K562 (cell line): ENCODE data around the gene POLDIP3. TPM values are rescaled to one million over a fixed set of nuclear protein-coding genes. Genes with fewer than 3 reads are reported as not detected.

ENCODE experiments used
- ARNT ChIP-seq, 2 experiments: fragments of 450-650 bp; IDR thresholded peaks; 2 replicates each; pipeline ENCODE4 v1.6.1; 2016; ENCODE audit warnings: mild to moderate bottlenecking in 1 of 2
- ATF7 ChIP-seq: fragments of 450-650 bp; IDR thresholded peaks from 2 replicates; pipeline ENCODE4 v1.7.1; 2014; ENCODE audit warnings: mild to moderate bottlenecking, moderate library complexity
- CC2D1A ChIP-seq: fragments of 450-650 bp; IDR thresholded peaks from 2 replicates; pipeline ENCODE4 v1.6.1; 2017; ENCODE audit warnings: mild to moderate bottlenecking
- CCAR2 ChIP-seq: fragments of 200-400 bp; formaldehyde crosslinking; IDR thresholded peaks from 2 replicates; pipeline ENCODE4 v1.6.1; 2017; ENCODE audit warnings: mild to moderate bottlenecking, low read depth, low read length
- CSDE1 ChIP-seq, 2 experiments: fragments of 450-650 bp; IDR thresholded peaks; 2 replicates each; pipeline ENCODE4 v1.6.1; 2016; ENCODE audit warnings: mild to moderate bottlenecking in 1 of 2
- ESRRA ChIP-seq: fragments of 450-650 bp; IDR thresholded peaks from 2 replicates; pipeline ENCODE4 v1.6.1; 2014; ENCODE audit warnings: low read depth, mild to moderate bottlenecking, moderate library complexity, borderline replicate concordance
- HMG20A ChIP-seq: fragments of 450-650 bp; formaldehyde crosslinking; conservative IDR thresholded peaks from 2 replicates; pipeline ENCODE4 v1.4.0; 2020; ENCODE audit warnings: mild to moderate bottlenecking, mixed read lengths
- KLF13 ChIP-seq: fragments of 450-650 bp; IDR thresholded peaks from 2 replicates; pipeline ENCODE4 v1.6.1; 2016; ENCODE audit warnings: missing genetic modification characterization, low read depth, mild to moderate bottlenecking, missing compliant biosample characterization, moderate library complexity, borderline replicate concordance
- MCM7 ChIP-seq, 2 experiments: fragments of 450-650 bp; IDR thresholded peaks; 2 replicates each; pipeline ENCODE4 v1.6.1; 2016 to 2018
- MTA2 ChIP-seq: fragments of 450-650 bp; IDR thresholded peaks from 2 replicates; pipeline ENCODE4 v1.6.1; 2016; ENCODE audit warnings: low read depth
- MTA3 ChIP-seq: fragments of 450-650 bp; formaldehyde crosslinking; IDR thresholded peaks from 2 replicates; pipeline ENCODE4 v1.6.1; 2017; ENCODE audit warnings: mild to moderate bottlenecking, borderline replicate concordance
- NBN ChIP-seq: fragments of 450-650 bp; IDR thresholded peaks from 2 replicates; pipeline ENCODE4 v1.6.1; 2016; ENCODE audit warnings: low read depth, mild to moderate bottlenecking
- NCOA2 ChIP-seq, 2 experiments: fragments of 450-650 bp; IDR thresholded peaks; 2 replicates each; pipeline ENCODE4 v1.6.1; 2018; ENCODE audit warnings: mild to moderate bottlenecking in 2 of 2, moderate library complexity in 1 of 2; ENCODE audit not compliant: partially characterized antibody in 2 of 2
- SRSF1 ChIP-seq: fragments of 200-400 bp; formaldehyde crosslinking; IDR thresholded peaks from 2 replicates; pipeline ENCODE4 v1.6.1; 2017; ENCODE audit warnings: mild to moderate bottlenecking, low read depth, low read length, moderate library complexity
- STAT5B ChIP-seq: fragments of 250-450 bp; sonication (Bioruptor Pico); IDR thresholded peaks from 2 replicates; pipeline ENCODE4 v1.8.0; 2021; ENCODE audit warnings: mild to moderate bottlenecking, inconsistent platforms
- ZFP30 ChIP-seq: fragments of 250-450 bp; sonication (Bioruptor Pico); IDR thresholded peaks from 2 replicates; pipeline ENCODE4 v1.8.0; 2022; ENCODE audit warnings: moderate library complexity, mild to moderate bottlenecking, inconsistent platforms, borderline replicate concordance
- ZFX ChIP-seq: sonication (generic); formaldehyde crosslinking; IDR thresholded peaks from 2 replicates; pipeline ENCODE4 v1.8.0; 2022; ENCODE audit warnings: mild to moderate bottlenecking, missing genetic modification reagents, moderate library complexity
- ZNF324 ChIP-seq: fragments of 250-450 bp; sonication (Bioruptor Pico); IDR thresholded peaks from 2 replicates; pipeline ENCODE4 v1.4.0; 2020; ENCODE audit warnings: mild to moderate bottlenecking
- ZNF561 ChIP-seq: fragments of 450-650 bp; formaldehyde crosslinking; conservative IDR thresholded peaks from 2 replicates; pipeline ENCODE4 v1.4.0; 2020; ENCODE audit warnings: mild to moderate bottlenecking, moderate library complexity
- ZNF57 ChIP-seq: fragments of 450-650 bp; formaldehyde crosslinking; IDR thresholded peaks from 2 replicates; pipeline ENCODE4 v1.4.0; 2020; ENCODE audit warnings: mild to moderate bottlenecking, moderate library complexity
- ZNF583 ChIP-seq: fragments of 250-450 bp; sonication (Bioruptor Pico); IDR thresholded peaks from 2 replicates; pipeline ENCODE4 v1.4.0; 2020
- ZNF589 ChIP-seq: fragments of 200-800 bp; sonication (Bioruptor generic); IDR thresholded peaks from 2 replicates; pipeline ENCODE4 v1.6.1; 2016; ENCODE audit warnings: low read depth, missing genetic modification characterization, missing compliant biosample characterization
- polyA plus RNA-seq, 8 experiments: library from polyadenylated mRNA; depleted of rRNA in 4 of 8; stranded (reverse) in 5 of 8; unstranded in 3 of 8; fragments of >200 nt; fragmentation: Nextera tagmentation in 2 of 8; fragmentation: Illumina TruSeq in 1 of 8; extraction: Ambion mirVana in 2 of 8; extraction: Trizol in 1 of 8; gene quantifications; 2 replicates each; pipeline versions ENCODE4 v1.2.1 to v1.2.3, GENCODE V29; 2011 to 2014; ENCODE audit warnings: inconsistent platforms in 1 of 8, missing spikeins in 1 of 8
- total RNA-seq, 7 experiments: library from RNA; depleted of rRNA in 6 of 7; stranded (reverse); fragments of >200 nt in 6 of 7; fragmentation: Illumina TruSeq in 2 of 7; extraction: Trizol in 2 of 7; gene quantifications; 2 replicates each; pipeline versions ENCODE4 v1.2.1 to v1.2.3, GENCODE V29; 2011 to 2021; ENCODE audit warnings: low replicate concordance in 1 of 7
- TF ChIP-seq, protein P1 (sequence below), 2 experiments: fragments of 450-650 bp; IDR thresholded peaks; 2 replicates each; pipeline ENCODE4 v1.6.1; 2016
- TF ChIP-seq, protein P2 (sequence below): conservative IDR thresholded peaks from 2 replicates; pipeline ENCODE4 v1.6.1; 2011; ENCODE audit warnings: low read depth, mild to moderate bottlenecking, low read length; ENCODE audit not compliant: control insufficient read depth
- TF ChIP-seq, protein P3 (sequence below): fragments of 200-800 bp; sonication (Bioruptor generic); IDR thresholded peaks from 2 replicates; pipeline ENCODE4 v1.6.1; 2017; ENCODE audit warnings: missing genetic modification characterization, missing compliant biosample characterization

Gene POLDIP3
- total and polyA plus RNA-seq, 9 of the 15 experiments (the other 6 are each of a cell fraction or from before 2014, with no cell fraction given) = 14.3 to 53.0 (median 26.3) TPM

DNA sequence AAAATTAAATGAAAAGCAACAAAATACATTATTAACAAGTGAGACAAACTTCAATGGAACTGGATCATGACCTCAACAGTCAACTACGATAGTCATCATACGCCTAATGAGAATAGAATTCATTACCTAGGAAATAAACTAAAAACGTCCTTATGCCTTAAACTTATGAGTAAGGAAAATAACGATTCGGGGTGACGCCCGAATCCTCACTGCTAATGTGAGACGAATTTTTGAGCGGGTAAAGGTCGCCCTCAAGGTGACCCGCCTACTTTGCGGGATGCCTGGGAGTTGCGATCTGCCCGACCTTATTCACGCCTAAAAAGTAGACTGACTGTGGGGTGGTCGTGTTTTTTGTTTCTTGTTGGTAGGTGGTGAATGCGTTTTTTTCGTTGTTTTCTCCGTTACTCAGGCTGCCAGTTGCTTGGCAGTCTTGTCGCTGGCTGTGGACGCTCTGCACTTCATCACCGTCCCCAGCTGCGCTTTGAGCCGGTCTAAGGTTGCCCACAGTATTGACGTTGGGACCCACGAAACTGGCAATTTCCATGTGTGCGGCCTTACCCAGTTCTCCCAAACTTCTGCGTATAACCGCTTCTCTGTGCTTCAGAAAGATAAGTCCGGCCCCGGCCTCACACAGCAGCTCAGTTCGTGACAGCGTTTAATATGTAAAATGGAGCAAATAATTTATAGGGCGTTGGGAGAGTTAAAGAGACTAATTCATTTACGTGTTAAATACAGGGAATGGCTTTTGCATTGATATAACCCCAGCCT lies 593 bp upstream of the POLDIP3 start (continued):
- TF ChIP-seq ZFP30 (CRISPR knock-in tag) (peak; percentile 53; the same call in 1 of the 2 replicates), ARNT (IDR thresholded peaks at IDR 0.05) (peak; percentile 58 to 94), ZNF324 (CRISPR knock-in tag) (peak; percentile 37; the same call in 1 of the 2 replicates), ZNF583 (no peak), ZNF57 (CRISPR knock-in tag) (peak; percentile 86), CSDE1 (IDR thresholded peaks at IDR 0.05) (peak in 1 of 2 experiments; percentile 100; a peak in 2 of 4 replicates), ZFX (CRISPR knock-in tag) (peak; percentile 49; the same call in 1 of the 2 replicates), SRSF1 (no peak), ZNF561 (CRISPR knock-in tag) (no peak), ESRRA (peak; percentile 96), ATF7 (peak; percentile 50; the same call in 1 of the 2 replicates), KLF13 (tag) (peak; percentile 73; the same call in 1 of the 2 replicates), MTA3 (peak; percentile 98), MCM7 (IDR thresholded peaks at IDR 0.05) (no peak), MTA2 (no peak), ZNF589 (CRISPR knock-in tag) (peak; percentile 24; the same call in 1 of the 2 replicates), STAT5B (CRISPR knock-in tag) (no peak), CC2D1A (no peak), NBN (peak; percentile 97), NCOA2 (IDR thresholded peaks at IDR 0.05; ENCODE audit: partially characterized antibody in 2 of 2) (no peak), CCAR2 (0 out of 2 replicates have a peak, but pooled peaks have one; percentile 71), HMG20A (CRISPR knock-in tag) (no peak)
- TF ChIP-seq, protein P1, sequence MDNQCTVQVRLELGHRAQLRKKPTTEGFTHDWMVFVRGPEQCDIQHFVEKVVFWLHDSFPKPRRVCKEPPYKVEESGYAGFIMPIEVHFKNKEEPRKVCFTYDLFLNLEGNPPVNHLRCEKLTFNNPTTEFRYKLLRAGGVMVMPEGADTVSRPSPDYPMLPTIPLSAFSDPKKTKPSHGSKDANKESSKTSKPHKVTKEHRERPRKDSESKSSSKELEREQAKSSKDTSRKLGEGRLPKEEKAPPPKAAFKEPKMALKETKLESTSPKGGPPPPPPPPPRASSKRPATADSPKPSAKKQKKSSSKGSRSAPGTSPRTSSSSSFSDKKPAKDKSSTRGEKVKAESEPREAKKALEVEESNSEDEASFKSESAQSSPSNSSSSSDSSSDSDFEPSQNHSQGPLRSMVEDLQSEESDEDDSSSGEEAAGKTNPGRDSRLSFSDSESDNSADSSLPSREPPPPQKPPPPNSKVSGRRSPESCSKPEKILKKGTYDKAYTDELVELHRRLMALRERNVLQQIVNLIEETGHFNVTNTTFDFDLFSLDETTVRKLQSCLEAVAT (IDR thresholded peaks at IDR 0.05) = peak; percentile 90 to 93
- TF ChIP-seq, protein P2, sequence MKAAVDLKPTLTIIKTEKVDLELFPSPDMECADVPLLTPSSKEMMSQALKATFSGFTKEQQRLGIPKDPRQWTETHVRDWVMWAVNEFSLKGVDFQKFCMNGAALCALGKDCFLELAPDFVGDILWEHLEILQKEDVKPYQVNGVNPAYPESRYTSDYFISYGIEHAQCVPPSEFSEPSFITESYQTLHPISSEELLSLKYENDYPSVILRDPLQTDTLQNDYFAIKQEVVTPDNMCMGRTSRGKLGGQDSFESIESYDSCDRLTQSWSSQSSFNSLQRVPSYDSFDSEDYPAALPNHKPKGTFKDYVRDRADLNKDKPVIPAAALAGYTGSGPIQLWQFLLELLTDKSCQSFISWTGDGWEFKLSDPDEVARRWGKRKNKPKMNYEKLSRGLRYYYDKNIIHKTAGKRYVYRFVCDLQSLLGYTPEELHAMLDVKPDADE = peak; percentile 97; the same call in 1 of the 2 replicates
- TF ChIP-seq, protein P3, sequence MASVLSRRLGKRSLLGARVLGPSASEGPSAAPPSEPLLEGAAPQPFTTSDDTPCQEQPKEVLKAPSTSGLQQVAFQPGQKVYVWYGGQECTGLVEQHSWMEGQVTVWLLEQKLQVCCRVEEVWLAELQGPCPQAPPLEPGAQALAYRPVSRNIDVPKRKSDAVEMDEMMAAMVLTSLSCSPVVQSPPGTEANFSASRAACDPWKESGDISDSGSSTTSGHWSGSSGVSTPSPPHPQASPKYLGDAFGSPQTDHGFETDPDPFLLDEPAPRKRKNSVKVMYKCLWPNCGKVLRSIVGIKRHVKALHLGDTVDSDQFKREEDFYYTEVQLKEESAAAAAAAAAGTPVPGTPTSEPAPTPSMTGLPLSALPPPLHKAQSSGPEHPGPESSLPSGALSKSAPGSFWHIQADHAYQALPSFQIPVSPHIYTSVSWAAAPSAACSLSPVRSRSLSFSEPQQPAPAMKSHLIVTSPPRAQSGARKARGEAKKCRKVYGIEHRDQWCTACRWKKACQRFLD (CRISPR knock-in tag) = peak; percentile 67; the same call in 1 of the 2 replicates
